GM18858 (cell line): Measurements from ENCODE around the gene LINC01488.

Source experiments
- ATAC-seq: cut with Tn5 transposase; IDR thresholded peaks from one replicate; pipeline ENCODE4 v1.9.1; 2021; ENCODE audit not compliant: unreplicated experiment

The LINC01488 gene

DNA sequence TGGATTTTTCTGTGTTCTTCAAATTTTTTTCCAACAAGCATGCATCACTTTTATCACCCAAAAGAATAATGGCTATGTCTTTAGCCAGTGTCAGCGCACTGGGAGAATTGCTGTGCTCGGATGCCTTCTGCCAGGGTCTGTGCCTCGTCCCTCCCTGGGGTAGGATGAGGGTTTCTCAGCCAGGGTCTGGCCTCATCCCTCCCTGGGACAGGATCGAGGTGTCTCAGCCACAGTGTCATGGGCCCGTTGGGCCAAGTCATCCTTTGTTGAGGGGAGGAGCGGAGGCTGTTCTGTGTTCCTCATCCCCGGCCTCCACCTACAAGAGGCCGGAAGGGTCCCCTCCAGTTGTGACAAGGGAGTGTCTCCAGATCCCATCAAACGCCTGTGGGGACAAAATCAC lies 22.7 kb downstream of the LINC01488 start:
- ATAC-seq: no peak

- ATAC-seq: no peak
Measured at GRCh38 chr11:69504576-69505335, 23.3 kb downstream of the LINC01488 start.

DNA sequence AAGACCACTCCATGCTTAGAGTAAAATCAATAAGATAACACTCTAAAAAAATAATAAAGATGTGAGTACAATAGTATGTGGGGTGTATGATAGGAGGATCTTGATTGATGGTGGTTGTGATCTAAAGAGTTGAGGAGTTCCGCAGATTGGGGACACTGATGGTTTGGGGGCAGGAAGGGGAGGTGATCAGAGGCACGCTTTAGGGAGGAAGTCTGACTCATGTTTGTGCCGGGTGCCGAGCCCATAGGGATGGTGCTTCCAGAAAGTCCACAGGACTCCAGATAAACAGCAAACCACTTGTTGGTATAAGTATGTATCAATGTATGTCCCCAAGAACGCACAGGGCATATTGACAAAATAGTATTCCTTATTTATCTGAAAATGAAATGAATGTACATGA lies 27.5 kb downstream of the LINC01488 start:
- no peak for ATAC-seq

- ATAC-seq: no peak
Measured at GRCh38 chr11:69509381-69509780, 27.9 kb downstream of the LINC01488 start.

DNA sequence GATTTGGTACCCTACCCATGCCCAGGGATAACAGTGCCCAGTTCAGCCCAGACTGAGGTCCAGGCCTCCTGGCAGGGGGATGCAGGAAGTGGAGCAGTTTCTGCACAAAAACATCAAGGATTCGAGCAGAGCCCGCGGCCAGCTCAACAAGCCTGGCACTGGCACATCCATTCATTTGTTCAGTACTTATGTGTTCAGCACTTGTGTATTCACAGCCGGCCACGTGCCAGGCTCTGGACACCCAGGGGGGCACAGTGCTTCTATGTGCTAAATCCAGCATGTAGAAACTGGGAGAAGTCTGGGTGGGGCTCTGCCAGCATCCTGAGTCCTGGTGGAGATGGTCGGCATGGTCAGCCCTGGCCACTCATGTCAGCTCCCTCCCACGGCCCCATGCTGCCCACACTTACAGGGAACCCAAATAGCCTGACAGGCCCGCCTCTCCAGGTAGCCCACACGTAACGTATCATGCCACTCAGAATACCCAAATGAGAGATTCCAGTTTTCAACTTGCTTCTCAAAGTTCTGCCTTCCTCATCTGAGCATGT lies 28.5 kb downstream of the LINC01488 start:
- ATAC-seq: no peak

DNA sequence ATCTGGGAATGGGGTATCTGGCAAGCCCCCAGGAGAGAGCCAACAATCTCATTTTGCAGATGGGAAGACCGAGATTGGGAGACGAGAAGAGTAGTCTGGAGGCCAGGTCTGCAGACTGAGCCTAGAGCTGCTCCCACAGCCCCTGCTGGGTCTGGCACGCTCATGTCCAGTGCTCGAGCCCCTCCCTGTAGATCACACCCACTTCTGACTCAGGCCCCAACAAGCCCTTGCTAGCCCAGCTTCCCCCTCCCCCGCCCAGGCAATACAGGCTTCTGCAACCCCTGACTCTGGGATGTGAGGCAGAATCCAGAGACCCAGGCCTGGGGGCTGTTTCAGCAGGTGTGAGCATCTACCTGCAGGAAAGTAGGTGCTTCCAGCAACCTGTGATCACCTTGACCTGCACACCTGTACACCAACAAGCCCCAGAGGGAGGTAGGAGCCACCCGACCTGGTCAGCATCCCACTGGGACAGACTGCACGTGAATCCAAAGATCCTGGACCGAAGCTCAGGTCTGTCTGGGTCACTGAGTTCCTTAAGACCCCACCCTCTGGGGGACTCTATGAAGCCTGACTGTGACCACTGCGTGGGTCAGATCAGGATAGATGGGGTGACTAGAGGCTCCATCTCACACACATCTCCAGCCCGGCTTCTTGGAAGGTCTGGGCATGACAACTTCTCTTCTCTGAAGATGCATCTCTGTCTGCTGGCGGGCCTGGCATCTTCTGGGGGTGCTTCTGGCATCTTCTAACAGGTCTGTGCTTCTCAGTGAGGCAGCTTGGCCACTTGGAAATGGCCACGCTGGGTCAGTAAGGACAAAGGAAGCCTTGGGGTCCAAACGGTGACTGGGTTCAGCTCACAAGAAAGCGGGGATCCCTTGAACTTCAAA lies 29.3 kb downstream of the LINC01488 start:
- ATAC-seq: no peak

- no peak for ATAC-seq
Measured at GRCh38 chr11:69511358-69512055, 30.0 kb downstream of the LINC01488 start.

- ATAC-seq: no peak
Measured at GRCh38 chr11:69512136-69512535, 30.7 kb downstream of the LINC01488 start.

DNA sequence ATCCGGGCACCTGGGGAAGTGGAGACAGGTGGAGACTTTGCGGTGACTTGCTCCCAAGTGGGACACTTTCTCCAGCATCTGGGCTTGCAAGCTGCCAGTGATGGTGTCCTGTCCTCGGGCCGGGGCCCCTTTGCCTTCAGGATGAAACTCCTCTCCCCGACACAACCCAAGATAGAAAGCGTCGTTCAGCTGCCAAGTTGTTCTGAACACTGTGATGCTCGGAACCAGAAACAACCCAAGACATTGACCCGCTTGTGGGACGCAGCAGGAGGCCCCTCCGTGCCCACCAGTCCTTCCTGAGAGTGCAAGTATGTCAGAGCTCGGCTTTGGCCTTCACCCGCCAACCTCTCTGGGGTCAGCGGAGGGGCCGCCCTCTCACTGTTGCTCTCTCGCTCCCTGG lies 31.3 kb downstream of the LINC01488 start:
- ATAC-seq: no peak

- no peak for ATAC-seq
Measured at GRCh38 chr11:69513196-69513595, 31.7 kb downstream of the LINC01488 start.

DNA sequence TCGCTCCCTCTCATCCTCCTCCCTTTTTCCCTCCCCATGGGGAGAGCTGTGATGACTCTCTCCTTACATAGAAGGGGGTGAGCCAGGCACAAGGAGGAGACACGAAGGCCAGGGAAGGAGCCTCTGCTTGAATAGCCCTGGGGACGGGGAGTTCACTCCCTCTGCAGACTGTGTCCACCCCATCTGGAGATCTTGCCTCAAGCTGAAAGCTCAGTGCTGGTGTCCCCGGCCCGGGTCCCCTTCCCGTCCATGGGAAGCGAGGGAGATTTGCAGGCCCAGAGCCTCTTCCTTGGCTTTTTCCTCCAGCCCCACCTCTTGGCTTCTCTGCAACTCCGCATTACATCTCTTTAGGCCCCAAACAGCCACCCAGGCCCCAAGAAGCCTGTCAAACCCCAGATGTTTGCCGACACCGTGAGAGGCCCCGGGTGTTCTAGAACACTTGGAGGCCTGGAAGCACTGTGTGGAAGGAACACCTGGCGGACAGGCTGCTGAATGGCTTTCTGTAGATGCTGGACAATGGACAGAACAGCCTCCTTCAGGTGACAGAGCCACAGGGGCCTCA lies 32.3 kb downstream of the LINC01488 start:
- ATAC-seq: no peak

- no peak for ATAC-seq
Measured at GRCh38 chr11:69514771-69515170, 33.3 kb downstream of the LINC01488 start.

GRCh38 chr11:69515271-69516245 lies 34.1 kb downstream of the LINC01488 start:
- ATAC-seq: no peak

GRCh38 chr11:69516526-69516925 lies 35.1 kb downstream of the LINC01488 start:
- ATAC-seq: no peak

DNA sequence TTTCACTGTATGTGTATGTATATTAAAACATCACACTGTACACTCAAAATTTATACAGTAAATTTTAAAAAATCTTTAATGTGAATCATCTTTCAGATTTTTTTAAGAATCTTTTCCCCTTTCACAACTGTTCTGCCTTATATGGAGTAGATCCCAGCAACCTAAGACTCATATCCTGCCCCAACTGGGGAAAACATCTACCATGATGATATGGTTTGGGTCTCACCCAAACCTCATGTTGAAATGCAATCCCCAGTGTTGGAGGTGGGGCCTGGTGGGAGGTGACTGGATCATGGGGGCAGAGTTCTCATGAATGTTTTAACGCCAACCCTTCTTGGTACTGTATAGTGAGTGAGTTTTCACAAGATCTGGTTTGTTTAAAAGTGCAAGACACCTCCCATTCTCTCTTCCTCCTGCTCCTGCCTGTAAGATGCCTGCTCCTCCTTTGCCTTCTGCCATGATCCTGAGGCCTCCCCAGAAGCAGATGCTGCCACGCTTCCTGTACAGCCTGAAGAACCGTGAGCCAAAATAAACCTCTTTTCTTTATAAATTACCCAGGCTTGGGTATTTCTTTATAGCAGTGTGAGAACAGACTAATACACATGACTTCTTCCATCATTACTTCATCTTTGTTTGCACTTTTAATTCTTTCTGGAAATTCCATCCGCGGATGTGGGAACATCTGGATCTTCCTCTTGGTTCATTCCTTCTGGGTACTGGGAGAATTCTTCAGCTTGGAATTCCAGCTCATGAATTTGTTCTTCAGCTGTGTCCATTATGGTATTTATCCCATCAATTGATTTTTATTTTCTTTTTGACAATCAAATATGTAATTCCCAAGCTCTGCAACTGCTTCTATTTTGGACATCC lies 36.9 kb downstream of the LINC01488 start:
- no peak for ATAC-seq

- ATAC-seq: no peak
Measured at GRCh38 chr11:69520186-69520916, 38.9 kb downstream of the LINC01488 start.

- ATAC-seq: no peak
Measured at GRCh38 chr11:69521457-69521856, 40.0 kb downstream of the LINC01488 start.

GRCh38 chr11:69523453-69523852 lies 42.0 kb downstream of the LINC01488 start:
- no peak for ATAC-seq
